Right lobe of liver (tissue), 6 donors: ENCODE measurements around the gene LZTS3. TPM values are rescaled to one million over a fixed set of nuclear protein-coding genes. Genes with fewer than 3 reads are reported as not detected.

Experiments
- ATAC-seq, 4 donors: fragments of 200-7000 bp; cut with Tn5 transposase; one replicate each; pipeline ENCODE4 v1.9.1; 2020; ENCODE audit warnings: mild to moderate bottlenecking in 4 of 4, moderate library complexity in 4 of 4
- DNase-seq, 3 donors: peaks; one replicate each; pipeline ENCODE4 v3.0.0-alpha.2; 2020
- H3K27ac ChIP-seq, 3 donors: fragments of 200-600 bp; one replicate each; pipeline ENCODE4 v1.8.0; 2022
- H3K27me3 ChIP-seq, 2 donors: fragments of 200-600 bp; one replicate each; pipeline ENCODE4 v1.8.0; 2022
- H3K36me3 ChIP-seq, 4 donors: fragments of 200-600 bp; sonication (generic) in 1 of 4; one replicate each; pipeline versions ENCODE4 v1.5.1 to v1.8.0; 2017 to 2022; ENCODE audit warnings: control low read depth in 1 of 4
- H3K4me1 ChIP-seq, 4 donors: fragments of 200-600 bp; sonication (generic) in 1 of 4; one replicate each; pipeline versions ENCODE4 v1.5.1 to v1.8.0; 2017 to 2022; ENCODE audit warnings: control low read depth in 1 of 4
- H3K4me3 ChIP-seq, 3 donors: fragments of 200-600 bp; one replicate each; pipeline ENCODE4 v1.8.0; 2022
- H3K9me3 ChIP-seq, 4 donors: fragments of 200-600 bp; sonication (generic) in 1 of 4; one replicate each; pipeline versions ENCODE4 v1.5.1 to v1.8.0; 2017 to 2022; ENCODE audit warnings: control low read depth in 1 of 4
- CTCF ChIP-seq, 4 donors: fragments of 200-600 bp in 3 of 4; fragments of 450-650 bp in 1 of 4; IDR thresholded peaks; one replicate each; pipeline versions ENCODE4 v1.5.1 to v1.8.0; 2016 to 2022; ENCODE audit warnings: antibody characterized with exemption in 4 of 4, mild to moderate bottlenecking in 2 of 4
- POLR2A ChIP-seq: fragments of 450-650 bp; IDR thresholded peaks from one replicate; pipeline ENCODE4 v1.6.1; 2017; ENCODE audit warnings: antibody characterized with exemption, mild to moderate bottlenecking
- WGBS: methylation state at CpG from one replicate; pipeline ENCODE4 v1.1.6; 2018; ENCODE audit warnings: low coverage, low lambda C conversion rate; ENCODE audit not compliant: insufficient coverage; ENCODE audit errors: missing lambda C conversion rate; 5-methylcytosine and 5-hydroxymethylcytosine counted together
- intact Hi-C, 2 donors: fragments of 100-400 bp; cut with DNase I; formaldehyde crosslinking; loops; one replicate each; pipeline versions ENCODE4 v1.11.2 to v1.14.1; 2022
- total RNA-seq, 6 experiments: library from RNA; depleted of rRNA in 2 of 6; stranded (reverse); fragments of >200 nt in 2 of 6; fragmentation: NEBNext Ultra II Directional in 3 of 6; extraction: Animal tissue kit (Norgen Biotek cat#: 25700) in 3 of 6; gene quantifications; one replicate each; pipeline versions ENCODE4 v1.1.0 to v1.2.4, GENCODE V29; 2016 to 2023
- donor health status: DM: no; HTN: yes; CAD: no.
- donor health status: DM: no; HTN: no; CAD: no.
- donor health status: DM: no; HTN: no; CAD: no.
- donor health status: DM: no; HTN: yes; CAD: no.
- donor health status: DM: no; HTN: yes; CAD: no.

The LZTS3 gene
- total RNA-seq, 6 experiments from 2014 or later, result 3.9 to 6.1 (median 4.9) TPM

GRCh38 chr20:3141757-3142156 lies 31.6 kb downstream of the LZTS3 start:
- WGBS, result 95% methylated on average over 2 of the region's 3 CpGs
- no peak for ATAC-seq
- Histone ChIP-seq H3K27ac (no peak overlapping the region), H3K27me3 (no peaks in the 10 kb centered on the region), H3K4me3 (no peak overlapping the region), H3K4me1 (no peaks in the 10 kb centered on the region), H3K9me3 (no peaks in the 10 kb centered on the region), H3K36me3 (peaks cover 0 to 3% (median 0%) of the 10 kb centered on the region in 4 donors)
- TF ChIP-seq POLR2A, result no peak
- no peak for TF ChIP-seq CTCF (IDR thresholded peaks at IDR 0.05)
- no peak for DNase-seq
- intact Hi-C loops, result no loop called here

GRCh38 chr20:3137492-3137891 lies 35.9 kb downstream of the LZTS3 start:
- H3K27ac ChIP-seq, result no peak overlapping the region
- no peaks in the 10 kb centered on the region for H3K4me1 ChIP-seq
- WGBS, result 73% methylated on average over 2 of the region's 2 CpGs
- H3K27me3 ChIP-seq, result no peaks in the 10 kb centered on the region
- no peaks in the 10 kb centered on the region for H3K36me3 ChIP-seq
- no peaks in the 10 kb centered on the region for H3K9me3 ChIP-seq
- TF ChIP-seq CTCF (IDR thresholded peaks at IDR 0.05) (no peak), POLR2A (no peak)
- ATAC-seq (no peak), DNase-seq (no peak)
- intact Hi-C loops, result no loop called here
- no peak overlapping the region for H3K4me3 ChIP-seq

GRCh38 chr20:3135507-3136070 lies 37.8 kb downstream of the LZTS3 start:
- Histone ChIP-seq H3K9me3 (no peaks in the 10 kb centered on the region), H3K36me3 (no peaks in the 10 kb centered on the region), H3K27me3 (no peaks in the 10 kb centered on the region), H3K27ac (no peak overlapping the region), H3K4me1 (no peaks in the 10 kb centered on the region), H3K4me3 (no peak overlapping the region)
- DNase-seq (no peak), ATAC-seq (no peak)
- intact Hi-C loops, result no loop called here
- no peak for TF ChIP-seq POLR2A
- TF ChIP-seq CTCF (IDR thresholded peaks at IDR 0.05), result no peak
- WGBS, result 85% methylated on average over 5 of the region's 5 CpGs

GRCh38 chr20:3134151-3134550 lies 39.2 kb downstream of the LZTS3 start:
- 90% methylated on average over 3 of the region's 3 CpGs for WGBS
- Histone ChIP-seq H3K4me1 (no peaks in the 10 kb centered on the region), H3K36me3 (no peaks in the 10 kb centered on the region), H3K4me3 (no peak overlapping the region), H3K9me3 (no peaks in the 10 kb centered on the region), H3K27me3 (no peaks in the 10 kb centered on the region), H3K27ac (no peak overlapping the region)
- ATAC-seq, result no peak
- no peak for DNase-seq
- intact Hi-C loops, result no loop called here
- TF ChIP-seq CTCF (IDR thresholded peaks at IDR 0.05), result no peak
- no peak for TF ChIP-seq POLR2A

- DNase-seq (no peak), ATAC-seq (no peak)
- 100% methylated on average over 2 of the region's 2 CpGs for WGBS
- intact Hi-C loops, result no loop called here
- H3K27ac ChIP-seq, result no peak overlapping the region
- H3K36me3 ChIP-seq, result no peaks in the 10 kb centered on the region
- TF ChIP-seq POLR2A, result no peak
- no peak for TF ChIP-seq CTCF (IDR thresholded peaks at IDR 0.05)
- H3K9me3 ChIP-seq, result no peaks in the 10 kb centered on the region
- no peaks in the 10 kb centered on the region for H3K27me3 ChIP-seq
- no peak overlapping the region for H3K4me3 ChIP-seq
- no peaks in the 10 kb centered on the region for H3K4me1 ChIP-seq
Observed at GRCh38 chr20:3133155-3133554, 40.2 kb downstream of the LZTS3 start.
